ENCODE measurements around the gene KCNIP1.

The KCNIP1 gene

GRCh38 chr5:170638454-170639220 lies 134.8 kb downstream of the KCNIP1 start:
- H3K9me3 ChIP-seq (ENCODE audit: control insufficient read depth, insufficient read depth, low read depth, low read length), result no peaks in the 10 kb centered on the region
- H3K4me3 ChIP-seq (ENCODE audit: low read depth, low read length), result no peak overlapping the region
- ChIA-PET POLR2A (no interaction called here), CTCF (interaction anchor here (0.5 to 3.9 kb wide), 36 partner anchors 10 to 1582 kb away, joined by 3 to 74 read pairs (median 4); no protein-coding TSS in a partner anchor)
- TF ChIP-seq ZNF2 (tag by site-specific recombination; IDR thresholded peaks at IDR 0.05) (peak; percentile 67), REPIN1 (tag by site-specific recombination; IDR thresholded peaks at IDR 0.05; ENCODE audit: low read depth) (no peak), ZIC2 (tag by site-specific recombination; IDR thresholded peaks at IDR 0.05) (0 out of 2 replicates have a peak, but pooled peaks have one; percentile 10), GLIS1 (tag by site-specific recombination; IDR thresholded peaks at IDR 0.05) (peak; percentile 42; the same call in 1 of the 2 replicates), ZNF654 (tag by site-specific recombination; IDR thresholded peaks at IDR 0.05; ENCODE audit: low read depth) (peak; percentile 76), ZBTB21 (tag by site-specific recombination; IDR thresholded peaks at IDR 0.05) (no peak), ZNF510 (tag by site-specific recombination; IDR thresholded peaks at IDR 0.05; ENCODE audit: insufficient replicate concordance) (no peak), ZBTB48 (tag by site-specific recombination; IDR thresholded peaks at IDR 0.05) (0 out of 2 replicates have a peak, but pooled peaks have one; percentile 9), ZNF133 (tag by site-specific recombination; IDR thresholded peaks at IDR 0.05) (no peak), ZNF664 (tag by site-specific recombination; IDR thresholded peaks at IDR 0.05) (no peak), CTCF (tag by site-specific recombination; IDR thresholded peaks at IDR 0.05) (peak; percentile 80), PRDM10 (tag by site-specific recombination; IDR thresholded peaks at IDR 0.05) (no peak)
- TF ChIP-seq, protein P1, sequence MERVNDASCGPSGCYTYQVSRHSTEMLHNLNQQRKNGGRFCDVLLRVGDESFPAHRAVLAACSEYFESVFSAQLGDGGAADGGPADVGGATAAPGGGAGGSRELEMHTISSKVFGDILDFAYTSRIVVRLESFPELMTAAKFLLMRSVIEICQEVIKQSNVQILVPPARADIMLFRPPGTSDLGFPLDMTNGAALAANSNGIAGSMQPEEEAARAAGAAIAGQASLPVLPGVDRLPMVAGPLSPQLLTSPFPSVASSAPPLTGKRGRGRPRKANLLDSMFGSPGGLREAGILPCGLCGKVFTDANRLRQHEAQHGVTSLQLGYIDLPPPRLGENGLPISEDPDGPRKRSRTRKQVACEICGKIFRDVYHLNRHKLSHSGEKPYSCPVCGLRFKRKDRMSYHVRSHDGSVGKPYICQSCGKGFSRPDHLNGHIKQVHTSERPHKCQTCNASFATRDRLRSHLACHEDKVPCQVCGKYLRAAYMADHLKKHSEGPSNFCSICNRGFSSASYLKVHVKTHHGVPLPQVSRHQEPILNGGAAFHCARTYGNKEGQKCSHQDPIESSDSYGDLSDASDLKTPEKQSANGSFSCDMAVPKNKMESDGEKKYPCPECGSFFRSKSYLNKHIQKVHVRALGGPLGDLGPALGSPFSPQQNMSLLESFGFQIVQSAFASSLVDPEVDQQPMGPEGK (tag by site-specific recombination; IDR thresholded peaks at IDR 0.05), result no peak
- peaks cover 6% of the 10 kb centered on the region for H3K4me1 ChIP-seq (ENCODE audit: control insufficient read depth, insufficient read depth, low read length)
- H3K36me3 ChIP-seq (ENCODE audit: control insufficient read depth in 2 of 2, insufficient read depth in 1 of 2, low read length in 2 of 2), result no peaks in the 10 kb centered on the region
- no peak overlapping the region for H3K27ac ChIP-seq (ENCODE audit: extremely low read depth, low read depth, low read length)

DNA sequence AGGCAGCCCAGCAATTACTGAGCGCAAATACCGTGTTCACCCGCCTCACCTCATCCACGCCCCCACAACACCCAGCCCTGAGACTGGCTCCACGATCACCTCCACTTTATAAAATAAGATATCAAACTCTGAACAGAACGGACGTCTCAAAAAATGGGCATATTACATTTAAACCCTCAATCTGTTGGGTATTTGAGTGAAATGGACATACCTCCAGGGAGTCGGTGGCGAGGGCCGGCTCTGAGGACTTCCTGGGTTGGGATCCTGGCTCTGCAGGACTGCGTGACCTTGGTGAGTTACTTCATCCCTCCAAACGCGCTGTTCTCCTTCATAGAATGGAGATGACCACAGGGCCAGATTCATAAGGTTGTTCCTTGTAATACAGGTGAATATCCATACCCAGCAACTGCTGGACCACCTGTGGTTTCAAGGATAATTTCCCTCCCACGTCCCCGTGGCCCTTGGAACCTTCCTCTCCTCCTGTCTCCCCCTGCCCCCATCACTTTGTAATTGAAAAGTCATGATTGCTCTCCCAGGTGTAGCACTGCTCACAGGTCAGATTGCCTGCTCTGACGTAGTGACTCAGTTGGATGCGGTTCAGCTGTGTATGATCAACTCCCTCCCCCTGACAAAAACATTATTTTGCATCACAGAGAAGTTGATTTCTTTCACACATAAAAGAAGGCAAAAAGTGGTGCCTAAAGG lies 135.6 kb downstream of the KCNIP1 start:
- H3K9me3 ChIP-seq (ENCODE audit: control insufficient read depth, insufficient read depth, low read depth, low read length), result no peaks in the 10 kb centered on the region
- POLR2A ChIA-PET, result no interaction called here
- CTCF ChIA-PET, result interaction anchor here (0.5 to 3.9 kb wide), 30 partner anchors 9 to 1582 kb away, joined by 3 to 74 read pairs (median 4); no protein-coding TSS in a partner anchor
- no peak overlapping the region for H3K4me3 ChIP-seq (ENCODE audit: low read depth, low read length)
- no peaks in the 10 kb centered on the region; the same call in 1 of the 2 replicates for H3K4me1 ChIP-seq (ENCODE audit: control insufficient read depth, insufficient read depth, low read length)
- H3K36me3 ChIP-seq (ENCODE audit: control insufficient read depth in 2 of 2, insufficient read depth in 1 of 2, low read length in 2 of 2), result no peaks in the 10 kb centered on the region
- H3K27ac ChIP-seq (ENCODE audit: extremely low read depth, low read depth, low read length), result no peak overlapping the region
- TF ChIP-seq ZNF157 (tag by site-specific recombination; IDR thresholded peaks at IDR 0.05) (no peak), ZSCAN23 (tag by site-specific recombination; IDR thresholded peaks at IDR 0.05) (no peak), ZSCAN18 (tag by site-specific recombination; IDR thresholded peaks at IDR 0.05) (no peak), ZNF174 (tag by site-specific recombination; IDR thresholded peaks at IDR 0.05) (no peak), SETDB1 (IDR thresholded peaks at IDR 0.05; ENCODE audit: insufficient read length, low read length) (no peak), ZNF664 (tag by site-specific recombination; IDR thresholded peaks at IDR 0.05) (no peak)

All from HEK293 (cell line).